Spleen (tissue), 7 donors: ENCODE data around the gene ENKD1.
"Not testable (repeated sequence)": the region's sequence is repeated elsewhere in the genome, so short reads cannot be mapped to it uniquely, and the experiment has no call there.

ENCODE experiments used
- CTCF ChIP-seq, 11 experiments: fragments of 200-600 bp in 7 of 11; fragments of 450-650 bp in 4 of 11; sonication (generic) in 4 of 11; IDR thresholded peaks in 8 of 11; conservative IDR thresholded peaks in 3 of 11; 1 replicate in 7 of 11; 2 replicates in 4 of 11; pipeline versions ENCODE4 v1.4.0 to v1.8.0; 2016 to 2021; ENCODE audit warnings: antibody characterized with exemption in 11 of 11, inconsistent platforms in 4 of 11, mild to moderate bottlenecking in 1 of 11
- POLR2A ChIP-seq, 3 donors: fragments of 450-650 bp; IDR thresholded peaks; one replicate each; pipeline ENCODE4 v1.5.1; 2017; ENCODE audit warnings: antibody characterized with exemption in 3 of 3, mild to moderate bottlenecking in 1 of 3
- donor health status: DM: no; HTN: no; CAD: no; lungs with moderate emphysema.
- donor health status: DM: no; HTN: no; CAD: no.
- donor health status: DM: no; HTN: no; CAD: no.

- not testable (repeated sequence) for TF ChIP-seq CTCF (IDR thresholded peaks at IDR 0.05 in 8 of 11, conservative IDR thresholded peaks at IDR 0.05 in 3 of 11); POLR2A (IDR thresholded peaks at IDR 0.05)
Observed at GRCh38 chr16:67693517-67694285, 27.2 kb upstream of the ENKD1 start.
